ENCODE data around the gene MFAP3L.
"Not testable (repeated sequence)": the region's sequence is repeated elsewhere in the genome, so short reads cannot be mapped to it uniquely, and the experiment has no call there.

Gene MFAP3L

GRCh38 chr4:169948271-169948670 is 77.9 kb downstream of the MFAP3L start:
- H3K4me1 Mint-ChIP-seq = peaks cover 8% of the 10 kb centered on the region
- no peaks in the 10 kb centered on the region for H3K9me3 Mint-ChIP-seq
- ATAC-seq = no peak
- H3K27ac Mint-ChIP-seq = no peak overlapping the region
- no peak overlapping the region for H3K4me3 Mint-ChIP-seq
- H3K36me3 Mint-ChIP-seq = no peaks in the 10 kb centered on the region
- peaks cover 21% of the 10 kb centered on the region for H3K27me3 Mint-ChIP-seq

- H3K9me3 Mint-ChIP-seq = no peaks in the 10 kb centered on the region
- ATAC-seq = no peak
- no peak overlapping the region for H3K4me3 Mint-ChIP-seq
- no peaks in the 10 kb centered on the region for H3K4me1 Mint-ChIP-seq
- no peak overlapping the region for H3K27ac Mint-ChIP-seq
- peaks cover 21% of the 10 kb centered on the region for H3K27me3 Mint-ChIP-seq
- no peaks in the 10 kb centered on the region for H3K36me3 Mint-ChIP-seq
Measured at GRCh38 chr4:169945636-169946035, 80.6 kb downstream of the MFAP3L start.

DNA sequence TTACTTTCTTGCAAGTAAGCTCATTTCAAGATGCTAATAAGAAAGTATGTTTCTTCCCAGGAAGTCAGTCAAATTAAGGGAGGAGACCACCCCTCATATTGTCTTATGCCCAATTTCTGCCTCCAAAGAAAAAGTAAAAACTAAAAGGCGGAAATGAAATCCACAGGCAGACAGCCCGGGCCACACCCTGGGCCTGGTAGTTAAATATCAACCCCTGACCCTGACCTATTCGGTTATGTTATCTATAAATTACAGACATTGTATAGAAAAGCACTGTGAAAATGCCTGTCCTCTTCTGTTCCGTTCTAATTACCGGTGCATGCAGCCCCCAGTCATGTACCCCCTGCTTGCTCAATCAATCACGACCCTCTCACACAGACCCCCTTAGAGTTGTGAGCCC is 82.6 kb downstream of the MFAP3L start:
- not testable (repeated sequence) for ATAC-seq, H3K4me3 Mint-ChIP-seq, H3K27ac Mint-ChIP-seq, H3K36me3 Mint-ChIP-seq, H3K9me3 Mint-ChIP-seq, H3K4me1 Mint-ChIP-seq, H3K27me3 Mint-ChIP-seq

DNA sequence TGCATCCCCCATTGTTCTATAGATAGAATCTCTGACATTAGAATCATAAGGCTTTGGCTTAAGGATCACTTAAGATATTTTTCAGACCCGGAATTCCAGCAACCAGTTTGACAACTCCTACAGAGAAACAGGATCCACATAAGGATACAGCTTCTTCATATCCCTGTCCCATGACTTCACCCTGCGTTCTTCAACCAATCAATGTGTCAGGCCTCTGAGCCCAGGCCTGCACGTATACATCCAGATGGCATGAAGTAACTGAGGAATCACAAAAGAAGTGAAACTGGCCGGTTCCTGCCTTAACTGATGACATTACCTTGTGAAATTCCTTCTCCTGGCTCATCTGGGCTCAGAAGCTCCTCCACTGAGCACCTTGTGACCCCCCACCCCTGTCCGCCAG is 85.1 kb downstream of the MFAP3L start:
- H3K4me3 Mint-ChIP-seq = no peak overlapping the region

DNA sequence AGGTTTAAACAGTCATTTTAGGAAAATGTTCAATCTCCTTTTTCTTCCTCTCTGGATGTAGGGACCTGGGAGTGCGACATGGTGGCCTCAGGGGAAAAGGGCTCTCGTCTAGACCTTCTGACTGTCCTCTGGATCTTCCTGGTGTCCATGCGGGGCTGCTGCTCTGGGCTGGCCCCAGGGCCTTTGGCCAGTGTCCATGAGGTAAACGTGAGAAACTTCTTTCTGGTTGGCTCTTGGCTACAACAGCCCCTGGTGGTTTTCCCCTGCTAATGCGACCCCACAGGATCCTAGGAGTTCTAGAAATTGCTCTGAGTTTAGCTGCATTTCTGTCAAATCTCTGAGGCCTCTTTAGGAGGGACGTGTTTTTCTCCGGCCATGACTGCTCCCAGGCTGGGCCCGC is 85.7 kb downstream of the MFAP3L start:
- Mint-ChIP-seq H3K4me1 (no peaks in the 10 kb centered on the region), H3K4me3 (no peak overlapping the region), H3K36me3 (no peaks in the 10 kb centered on the region), H3K9me3 (no peaks in the 10 kb centered on the region), H3K27me3 (no peaks in the 10 kb centered on the region), H3K27ac (no peak overlapping the region)
- ATAC-seq = no peak

More for the DNA sequence above, 85.1 kb downstream of the MFAP3L start:
- H3K4me1 Mint-ChIP-seq = no peaks in the 10 kb centered on the region
- H3K27ac Mint-ChIP-seq = no peak overlapping the region
- H3K27me3 Mint-ChIP-seq = no peaks in the 10 kb centered on the region
- H3K36me3 Mint-ChIP-seq = no peaks in the 10 kb centered on the region
- H3K9me3 Mint-ChIP-seq = no peaks in the 10 kb centered on the region
- no peak for ATAC-seq

Measured in stimulated activated memory B cell treated with anti-CD40 and anti-IgM and Interleukin-4, amounts not matched to agents 10 μg/mL and 1 μg/mL and 100 μg/mL, for 72 hours (primary cell).